ENCODE results near the gene INTS6. TPM values are rescaled to one million over a fixed set of nuclear protein-coding genes. Genes with fewer than 3 reads are reported as not detected.

Gene INTS6
- total RNA-seq, 4 donors from 2014 or later = 30.8 to 60.1 (median 45.5) TPM

DNA sequence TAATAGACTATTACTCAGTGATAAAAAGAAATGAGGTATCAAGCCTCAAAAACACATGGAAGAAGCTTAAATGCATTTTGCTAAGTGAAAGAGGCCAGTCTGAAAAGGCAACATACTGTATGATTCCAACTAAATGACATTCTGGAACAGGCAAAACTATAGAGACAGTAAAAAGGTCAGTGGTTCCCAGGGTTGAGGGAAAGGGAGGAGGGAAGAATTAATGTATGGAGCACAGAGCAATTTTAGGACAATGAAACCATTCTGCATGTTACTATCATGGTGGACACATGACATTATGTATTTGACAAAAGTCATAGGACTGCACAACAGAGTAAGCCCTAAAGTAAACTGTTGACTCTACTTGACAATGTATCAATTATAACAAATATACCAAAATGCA is 119.0 kb downstream of the INTS6 start:
- TF ChIP-seq POLR2A (IDR thresholded peaks at IDR 0.05) = no peak
- TF ChIP-seq, protein P1, sequence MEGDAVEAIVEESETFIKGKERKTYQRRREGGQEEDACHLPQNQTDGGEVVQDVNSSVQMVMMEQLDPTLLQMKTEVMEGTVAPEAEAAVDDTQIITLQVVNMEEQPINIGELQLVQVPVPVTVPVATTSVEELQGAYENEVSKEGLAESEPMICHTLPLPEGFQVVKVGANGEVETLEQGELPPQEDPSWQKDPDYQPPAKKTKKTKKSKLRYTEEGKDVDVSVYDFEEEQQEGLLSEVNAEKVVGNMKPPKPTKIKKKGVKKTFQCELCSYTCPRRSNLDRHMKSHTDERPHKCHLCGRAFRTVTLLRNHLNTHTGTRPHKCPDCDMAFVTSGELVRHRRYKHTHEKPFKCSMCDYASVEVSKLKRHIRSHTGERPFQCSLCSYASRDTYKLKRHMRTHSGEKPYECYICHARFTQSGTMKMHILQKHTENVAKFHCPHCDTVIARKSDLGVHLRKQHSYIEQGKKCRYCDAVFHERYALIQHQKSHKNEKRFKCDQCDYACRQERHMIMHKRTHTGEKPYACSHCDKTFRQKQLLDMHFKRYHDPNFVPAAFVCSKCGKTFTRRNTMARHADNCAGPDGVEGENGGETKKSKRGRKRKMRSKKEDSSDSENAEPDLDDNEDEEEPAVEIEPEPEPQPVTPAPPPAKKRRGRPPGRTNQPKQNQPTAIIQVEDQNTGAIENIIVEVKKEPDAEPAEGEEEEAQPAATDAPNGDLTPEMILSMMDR (IDR thresholded peaks at IDR 0.05) = no peak
- TF ChIP-seq EP300 (IDR thresholded peaks at IDR 0.05) = no peak
- no peaks in the 10 kb centered on the region for H3K27me3 ChIP-seq

DNA sequence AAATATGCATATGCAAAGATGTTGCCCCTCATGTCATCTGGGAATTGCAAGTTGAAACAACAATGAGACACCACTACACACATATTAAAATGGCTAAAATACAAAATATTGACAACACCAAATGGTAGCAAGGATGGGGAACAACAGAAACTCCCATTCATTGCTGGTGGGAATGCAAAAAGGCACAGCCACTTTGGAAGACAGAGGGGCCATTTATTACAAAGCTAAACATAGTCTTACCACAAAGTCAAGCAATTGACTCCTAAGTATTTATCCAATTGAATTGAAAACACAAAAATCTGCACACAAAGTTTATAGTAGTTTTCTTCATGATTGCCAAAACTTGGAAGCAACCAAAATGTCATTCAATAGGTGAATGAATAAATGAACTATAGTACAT is 119.4 kb downstream of the INTS6 start:
- Histone ChIP-seq H3K4me3 (no peak overlapping the region), H3K27me3 (no peaks in the 10 kb centered on the region), H3K9me3 (no peaks in the 10 kb centered on the region), H3K27ac (no peak overlapping the region), H3K36me3 (no peaks in the 10 kb centered on the region), H3K4me1 (no peaks in the 10 kb centered on the region)
- DNase-seq (ENCODE audit: low spot score in 2 of 2) = no peak
- TF ChIP-seq, protein P1 (IDR thresholded peaks at IDR 0.05) = no peak
- no peak for TF ChIP-seq EP300 (IDR thresholded peaks at IDR 0.05)
- no peak for TF ChIP-seq POLR2A (IDR thresholded peaks at IDR 0.05)

More for the DNA sequence above, 119.0 kb downstream of the INTS6 start:
- Histone ChIP-seq H3K4me1 (no peaks in the 10 kb centered on the region), H3K27ac (no peak overlapping the region), H3K4me3 (no peak overlapping the region), H3K9me3 (no peaks in the 10 kb centered on the region), H3K36me3 (no peaks in the 10 kb centered on the region)
- DNase-seq (ENCODE audit: low spot score in 2 of 2) = no peak

DNA sequence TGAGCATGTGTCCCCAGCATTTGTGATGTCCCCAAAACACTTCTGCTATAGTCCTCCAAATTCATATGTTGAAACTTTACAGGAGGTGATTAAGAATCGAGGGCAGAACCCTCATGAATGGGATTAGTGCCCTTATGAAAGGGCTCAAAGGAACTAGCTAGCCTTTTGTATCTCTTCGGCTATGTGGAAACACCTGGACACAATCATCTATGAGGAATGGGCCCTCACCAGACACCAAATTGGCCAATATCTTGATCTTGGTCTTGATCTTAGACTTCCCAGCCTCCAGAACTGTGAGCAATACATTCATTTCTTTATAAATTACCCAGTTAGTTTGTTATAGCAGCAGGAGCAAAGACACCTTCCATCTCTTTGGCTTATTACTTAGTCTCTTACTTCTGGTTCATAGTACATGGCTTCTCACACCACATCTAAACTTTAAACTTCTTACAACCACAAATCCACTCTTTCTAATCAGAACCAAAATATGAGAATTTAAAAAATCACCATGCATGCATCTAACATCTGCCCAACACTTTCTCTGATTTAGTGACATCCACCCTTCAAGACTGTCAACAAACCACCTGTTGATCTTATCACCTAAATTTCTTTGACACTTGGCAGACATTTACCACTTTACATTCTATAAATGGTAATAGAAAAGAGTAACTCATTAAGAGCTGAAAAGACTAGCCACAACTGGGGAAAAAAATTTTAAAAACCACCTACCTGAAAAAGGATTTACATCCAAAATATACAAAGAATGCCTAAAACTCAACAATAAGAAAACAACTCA is 120.1 kb downstream of the INTS6 start:
- Histone ChIP-seq H3K27me3 (no peaks in the 10 kb centered on the region), H3K36me3 (no peaks in the 10 kb centered on the region), H3K4me1 (no peaks in the 10 kb centered on the region), H3K4me3 (no peak overlapping the region), H3K9me3 (no peaks in the 10 kb centered on the region), H3K27ac (no peak overlapping the region)
- DNase-seq (ENCODE audit: low spot score in 2 of 2) = no peak
- WGBS, 2 donors = 78 to 84% methylated on average over 2 of the region's 2 CpGs
- TF ChIP-seq, protein P1 (IDR thresholded peaks at IDR 0.05) = no peak
- TF ChIP-seq EP300 (IDR thresholded peaks at IDR 0.05) (no peak), POLR2A (IDR thresholded peaks at IDR 0.05) (no peak)

DNA sequence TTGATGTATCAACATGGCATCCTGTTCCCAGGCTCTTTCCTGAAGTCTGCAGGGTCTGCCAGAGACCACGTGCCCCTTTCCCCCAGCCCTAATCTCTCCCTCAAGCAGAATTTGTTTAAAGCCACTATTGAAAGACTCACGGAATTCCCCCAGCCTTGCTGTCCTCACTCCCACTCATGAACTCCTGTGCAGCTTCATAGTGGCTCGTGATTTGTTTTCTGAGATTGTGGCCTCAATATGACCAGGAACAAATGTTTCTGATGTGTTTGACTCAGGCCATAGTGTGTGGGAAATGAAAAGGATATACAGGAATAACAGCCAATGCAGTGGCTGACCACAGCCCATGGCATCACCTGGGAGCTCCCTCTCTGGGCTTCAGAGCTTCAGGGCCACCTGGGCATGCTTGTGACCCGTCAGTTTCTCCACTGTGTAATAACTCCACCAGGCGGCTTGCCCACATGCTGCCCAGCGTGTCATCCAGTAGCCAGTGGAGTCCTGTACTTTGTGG is 121.4 kb downstream of the INTS6 start:
- Histone ChIP-seq H3K27ac (no peak overlapping the region), H3K4me3 (no peak overlapping the region), H3K9me3 (no peaks in the 10 kb centered on the region), H3K4me1 (no peaks in the 10 kb centered on the region), H3K27me3 (no peaks in the 10 kb centered on the region), H3K36me3 (no peaks in the 10 kb centered on the region)
- DNase-seq (ENCODE audit: low spot score in 2 of 2) = no peak
- 61% methylated on average over 6 of the region's 6 CpGs for WGBS, 2 donors
- TF ChIP-seq EP300 (IDR thresholded peaks at IDR 0.05) = no peak
- TF ChIP-seq POLR2A (IDR thresholded peaks at IDR 0.05) = no peak
- TF ChIP-seq, protein P1 (IDR thresholded peaks at IDR 0.05) = no peak

DNA sequence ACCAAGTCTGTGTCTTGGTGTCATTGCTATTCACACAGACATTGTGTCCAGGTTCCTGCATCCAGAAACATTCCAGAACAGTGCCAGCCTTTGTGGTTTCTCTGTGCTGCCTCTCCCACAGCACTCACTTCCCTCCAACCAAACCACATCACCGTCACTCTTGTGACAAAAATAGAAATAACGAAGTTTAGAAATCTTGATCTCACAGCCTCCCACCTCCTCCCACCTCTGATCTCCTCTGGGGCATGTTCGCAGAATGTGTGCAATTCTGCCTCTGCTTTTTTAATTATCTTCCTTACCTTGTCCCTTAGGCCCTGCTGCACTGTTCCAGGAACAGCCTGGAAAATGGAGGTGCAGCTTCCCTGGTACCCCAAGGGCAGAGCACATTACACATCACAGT is 122.0 kb downstream of the INTS6 start:
- H3K27ac ChIP-seq = no peak overlapping the region
- no peaks in the 10 kb centered on the region for H3K9me3 ChIP-seq
- no peaks in the 10 kb centered on the region for H3K4me1 ChIP-seq
- H3K36me3 ChIP-seq = no peaks in the 10 kb centered on the region
- H3K4me3 ChIP-seq = no peak overlapping the region
- TF ChIP-seq POLR2A (IDR thresholded peaks at IDR 0.05) (no peak), EP300 (IDR thresholded peaks at IDR 0.05) (no peak)
- TF ChIP-seq, protein P1 (IDR thresholded peaks at IDR 0.05) = no peak
- 55 to 56% methylated on average over 3 of the region's 3 CpGs for WGBS, 2 donors
- DNase-seq (ENCODE audit: low spot score in 2 of 2) = no peak
- H3K27me3 ChIP-seq = no peaks in the 10 kb centered on the region
